GM23248 (cell line): ENCODE measurements around the gene TPI1.

Experiments
- EZH2 ChIP-seq: fragments of 200-600 bp; sonication (generic); IDR thresholded peaks from 2 replicates; pipeline ENCODE4 v1.6.1; 2018; ENCODE audit warnings: antibody characterized with exemption, mild to moderate bottlenecking; ENCODE audit not compliant: insufficient read depth, poor library complexity, severe bottlenecking
- EZH2phosphoT487 ChIP-seq: fragments of 200-600 bp; sonication (generic); IDR thresholded peaks from 2 replicates; pipeline ENCODE4 v1.6.1; 2018; ENCODE audit warnings: antibody characterized with exemption, moderate library complexity, mild to moderate bottlenecking, low read depth; ENCODE audit not compliant: insufficient read depth

GRCh38 chr12:6872073-6873048 is 5.0 kb downstream of the TPI1 start:
- TF ChIP-seq EZH2phosphoT487 (no peak), EZH2 (no peak)
